ENCODE results near the gene CNDP2.
"Not testable (repeated sequence)": the region's sequence is repeated elsewhere in the genome, so short reads cannot be mapped to it uniquely, and the experiment has no call there.

Gene CNDP2

DNA sequence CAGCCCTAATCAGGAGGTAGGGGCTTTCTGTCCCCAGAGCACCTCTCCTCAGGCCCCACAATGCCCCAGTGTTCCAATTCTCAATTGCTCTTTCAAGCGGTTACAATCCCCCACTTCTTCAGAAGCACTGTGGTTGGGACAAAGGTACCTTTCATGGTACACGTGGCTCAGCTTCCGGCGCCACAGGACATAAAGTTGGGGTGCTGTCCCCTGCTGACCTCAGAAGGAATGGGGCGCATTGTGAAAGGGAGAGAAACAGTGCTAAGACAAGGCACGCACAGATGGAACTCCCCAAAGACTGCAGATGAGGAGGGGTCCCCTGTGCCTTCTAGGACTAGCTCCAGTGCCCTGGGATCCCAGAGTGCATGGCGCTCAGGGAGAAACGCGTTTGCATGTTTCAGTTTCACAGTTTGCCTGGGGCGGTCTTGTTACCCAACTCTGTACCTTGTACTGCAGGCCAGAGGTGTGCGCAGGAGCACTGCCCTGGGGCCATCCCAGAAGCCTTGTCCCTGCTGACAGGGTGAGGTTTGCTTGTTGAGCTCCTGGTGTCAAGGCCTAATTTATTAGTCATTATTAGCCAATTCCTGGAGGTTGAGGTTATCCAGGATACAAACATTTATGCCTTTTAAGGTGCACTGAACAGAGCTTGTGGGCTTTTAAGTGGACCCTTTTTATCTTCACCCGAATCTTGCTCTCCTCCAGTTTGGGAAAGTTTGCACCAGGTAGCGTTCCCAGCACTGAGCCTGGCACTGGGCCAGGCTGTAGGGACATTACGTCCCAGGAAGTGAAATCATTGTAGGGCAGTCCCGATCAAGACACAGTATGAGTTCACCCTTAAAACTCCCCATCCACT is 45.8 kb downstream of the CNDP2 start:
- DNase-seq: no peak

DNA sequence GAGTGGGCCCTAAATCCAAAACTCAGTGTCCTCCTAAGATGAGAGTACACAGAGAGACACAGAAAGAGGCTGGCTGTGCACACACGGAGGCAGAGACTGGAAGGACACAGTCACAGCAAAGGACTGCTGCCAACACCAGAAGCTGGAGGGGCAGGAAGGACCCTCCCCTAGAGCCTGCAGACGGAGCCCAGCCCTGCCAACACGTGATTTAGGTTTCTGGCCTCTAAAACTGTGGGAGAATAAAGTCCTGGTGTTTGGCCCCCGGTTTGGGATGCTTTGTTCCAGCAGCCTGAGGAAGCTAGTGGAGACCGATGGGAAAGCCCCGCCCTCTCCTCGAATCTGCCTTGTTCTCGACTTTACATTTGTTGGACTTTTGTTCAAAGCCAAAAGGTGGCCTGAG is 48.7 kb downstream of the CNDP2 start:
- DNase-seq: no peak

DNA sequence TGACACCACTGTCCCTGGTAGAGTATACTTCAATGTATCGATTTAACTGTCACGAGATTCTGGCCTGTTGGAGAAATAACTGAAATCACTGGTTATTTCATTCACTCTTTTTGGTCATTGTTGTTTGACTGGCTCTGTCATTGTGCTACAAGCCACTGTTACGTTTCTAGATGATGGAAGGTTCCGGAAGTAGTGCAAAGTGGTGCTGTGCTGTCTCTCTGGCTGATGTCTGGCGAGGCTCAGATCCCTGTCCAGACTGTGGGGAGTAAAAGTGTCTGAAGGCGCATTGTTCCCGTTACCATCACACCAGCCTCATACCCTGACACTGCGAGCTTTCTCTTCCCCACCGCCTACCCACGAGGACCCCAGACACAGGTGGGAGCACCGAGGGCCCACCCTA is 49.8 kb downstream of the CNDP2 start:
- DNase-seq: no peak

DNA sequence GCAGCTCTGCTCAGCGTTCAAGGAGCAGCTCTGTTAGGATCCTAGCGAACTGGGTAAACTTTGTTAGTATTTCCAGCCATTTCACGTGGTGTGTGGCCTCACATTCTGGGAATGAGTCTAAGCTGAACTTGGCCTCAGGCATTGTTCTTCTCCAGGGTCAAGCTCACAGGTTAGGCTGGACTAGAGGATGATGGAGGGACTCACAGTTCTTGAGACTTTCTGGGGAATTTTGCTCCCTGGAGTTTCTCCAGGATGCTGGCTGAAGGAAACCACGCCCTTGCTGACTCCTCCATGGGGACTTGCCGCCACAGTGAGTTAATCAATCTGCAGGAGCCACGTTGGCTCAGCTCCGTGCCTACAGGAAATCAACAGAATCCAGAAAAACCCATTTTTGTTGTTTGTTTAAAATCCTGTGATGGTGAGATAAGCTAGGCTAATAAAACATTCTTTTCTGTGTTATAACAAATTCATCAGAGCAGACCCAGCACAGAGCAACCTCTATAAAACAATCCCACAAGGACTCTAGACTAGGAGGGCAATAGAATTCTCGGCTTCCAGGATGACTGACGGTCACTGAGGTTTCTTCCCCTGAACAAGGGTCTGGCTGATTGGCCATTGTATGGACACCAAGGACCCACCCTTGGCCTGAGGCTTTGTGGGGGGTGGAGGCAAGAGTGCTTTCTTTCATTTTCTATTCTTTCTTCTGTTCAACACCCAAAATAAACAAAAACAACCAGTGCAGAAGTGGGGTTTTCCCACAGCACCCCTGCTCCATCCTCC is 50.8 kb downstream of the CNDP2 start:
- DNase-seq: no peak

DNA sequence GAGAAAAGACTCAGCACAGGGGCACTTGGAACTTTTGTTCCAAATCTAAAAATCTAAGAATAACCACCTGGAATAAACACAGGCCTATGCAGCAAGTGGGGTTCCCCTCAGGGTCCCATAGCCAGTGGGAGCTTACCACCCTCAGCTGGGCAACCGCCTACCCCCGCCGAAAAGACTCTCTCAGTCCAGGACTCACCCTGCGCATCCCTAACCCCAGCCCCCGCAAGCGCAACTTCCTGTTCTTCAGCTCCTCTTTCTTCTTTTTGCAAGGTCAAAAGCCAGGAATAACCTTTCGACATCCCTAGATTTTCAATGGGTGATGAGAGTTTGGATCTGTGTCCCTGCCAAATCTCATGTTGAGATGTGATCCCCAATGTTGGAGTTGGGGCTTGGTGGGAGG is 51.7 kb downstream of the CNDP2 start:
- DNase-seq: no peak

DNA sequence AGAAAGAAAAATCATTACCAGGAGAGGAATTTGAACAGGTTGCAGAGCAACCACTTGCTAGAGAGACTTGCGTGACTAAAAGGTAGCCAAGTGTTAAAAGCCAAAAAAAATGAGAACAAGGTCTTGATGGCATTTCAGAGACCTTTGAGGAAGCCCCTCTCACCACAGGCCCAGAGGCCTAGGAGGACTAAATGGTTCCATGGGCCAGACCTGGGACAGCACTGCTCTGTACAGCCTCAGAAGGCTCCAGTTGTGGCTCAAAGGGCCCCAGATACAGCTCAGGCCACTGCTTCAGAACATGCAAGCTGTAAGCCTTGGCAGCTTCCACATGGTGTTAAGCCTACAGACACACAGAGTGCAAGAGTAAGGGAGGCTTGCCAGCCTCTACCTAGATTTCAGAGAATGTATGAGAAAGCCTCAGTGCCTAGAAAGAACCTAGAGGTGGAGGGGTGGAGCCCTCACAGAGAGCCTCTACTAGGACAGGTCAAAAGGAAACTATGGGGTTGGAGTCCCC is 53.5 kb downstream of the CNDP2 start:
- DNase-seq: no peak

DNA sequence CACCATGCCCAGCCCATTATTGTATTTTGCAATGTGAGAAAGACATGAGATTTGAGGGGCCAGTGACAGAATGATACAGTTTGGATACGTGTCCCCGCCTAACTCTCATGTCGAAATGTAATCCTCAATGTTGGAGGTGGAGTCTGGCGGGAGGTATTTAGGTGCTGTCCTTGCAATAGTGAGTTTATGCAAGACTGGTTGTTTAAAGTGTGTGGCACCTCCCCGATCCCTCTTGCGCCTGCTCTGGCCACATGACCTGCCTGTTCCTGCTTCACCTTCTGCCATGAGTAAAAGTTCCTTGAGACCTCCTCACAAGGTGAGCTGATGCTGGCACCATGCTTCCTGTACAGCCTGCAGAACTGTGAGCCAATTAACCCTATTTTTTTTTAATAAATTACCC is 54.7 kb downstream of the CNDP2 start:
- no peak for DNase-seq

DNA sequence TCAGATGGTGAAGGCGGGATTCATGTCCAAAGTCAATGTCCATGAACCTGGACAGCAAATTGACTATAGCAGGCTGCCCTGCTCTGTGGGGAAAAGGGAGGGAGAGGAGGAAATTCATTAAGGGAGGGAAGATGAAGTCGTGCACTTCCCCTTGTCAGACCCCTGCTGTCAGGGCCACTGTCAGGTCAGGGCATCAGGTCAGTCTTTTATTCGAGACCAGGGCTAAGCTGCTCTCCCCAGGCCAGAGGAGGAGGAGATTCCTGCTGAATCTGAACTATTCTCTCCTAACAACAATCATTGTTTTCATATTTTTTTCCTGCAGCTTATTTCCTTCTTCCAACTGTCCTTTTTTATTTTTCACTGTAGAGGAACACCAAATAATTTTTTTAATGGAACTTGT is 55.3 kb downstream of the CNDP2 start:
- DNase-seq: no peak

DNA sequence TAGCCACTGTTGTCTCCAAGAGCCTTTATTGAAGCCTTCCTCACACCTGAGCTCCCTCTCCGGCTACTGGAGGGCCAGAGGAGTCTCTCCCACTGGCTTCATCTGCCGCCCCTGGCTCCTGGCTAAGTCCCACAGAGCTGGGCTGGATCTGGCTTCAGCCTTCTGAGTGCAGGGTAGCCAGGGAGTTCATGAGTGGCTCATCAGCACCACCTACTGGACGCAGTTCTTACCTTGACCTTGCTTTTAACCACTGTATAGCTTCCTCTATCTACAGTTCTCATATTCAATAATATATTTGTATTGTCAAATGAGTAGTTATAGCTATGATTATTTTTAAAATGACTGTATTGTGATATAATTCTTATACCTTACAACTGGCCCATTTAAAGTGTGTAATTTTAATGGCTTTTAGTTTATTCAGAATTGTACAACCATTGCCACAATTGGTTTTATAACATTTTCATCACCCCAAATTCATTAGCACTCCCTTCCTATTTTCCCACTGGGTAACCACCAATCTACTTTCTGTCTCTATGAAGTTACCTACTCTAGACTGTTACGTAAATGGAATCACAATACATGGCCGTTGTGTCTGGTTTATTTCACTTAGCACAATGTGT is 55.9 kb downstream of the CNDP2 start:
- peak; percentile 86 for DNase-seq

DNA sequence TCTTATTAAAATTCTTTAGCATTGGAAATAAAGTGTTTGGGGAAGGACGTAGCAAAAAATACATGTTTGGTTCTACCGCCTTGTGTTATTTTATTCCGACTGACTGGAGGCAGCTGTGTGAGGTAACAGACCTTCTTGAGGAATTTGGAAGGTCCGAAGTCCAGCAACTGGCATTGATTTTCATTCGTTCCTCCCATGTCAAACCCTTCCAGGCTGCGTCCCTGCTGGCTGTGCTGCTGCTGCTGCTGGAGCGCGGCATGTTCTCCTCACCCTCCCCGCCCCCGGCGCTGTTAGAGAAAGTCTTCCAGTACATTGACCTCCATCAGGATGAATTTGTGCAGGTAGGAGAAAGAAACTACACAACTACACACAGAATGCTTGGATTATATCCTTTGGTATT is 60.0 kb downstream of the CNDP2 start:
- DNase-seq: no peak

DNA sequence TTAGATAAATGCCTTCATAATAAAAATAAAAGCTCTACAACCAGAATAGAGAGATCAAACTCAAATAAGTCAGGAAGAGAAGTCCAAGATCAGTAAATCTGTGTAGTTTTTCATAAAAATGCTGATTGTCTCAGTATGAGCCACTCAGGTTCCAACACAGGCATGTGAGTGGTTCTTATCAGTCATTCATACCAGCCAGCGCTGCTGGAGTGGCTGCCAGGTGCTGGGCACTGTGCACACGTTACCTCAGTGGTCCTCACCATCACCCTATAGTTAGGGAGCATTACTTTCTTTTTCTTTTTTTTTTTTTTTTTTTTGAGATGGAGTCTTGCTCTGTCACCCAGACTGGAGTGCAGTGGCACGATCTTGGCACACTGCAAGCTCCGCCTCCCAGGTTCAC is 61.9 kb downstream of the CNDP2 start:
- no peak for DNase-seq

DNA sequence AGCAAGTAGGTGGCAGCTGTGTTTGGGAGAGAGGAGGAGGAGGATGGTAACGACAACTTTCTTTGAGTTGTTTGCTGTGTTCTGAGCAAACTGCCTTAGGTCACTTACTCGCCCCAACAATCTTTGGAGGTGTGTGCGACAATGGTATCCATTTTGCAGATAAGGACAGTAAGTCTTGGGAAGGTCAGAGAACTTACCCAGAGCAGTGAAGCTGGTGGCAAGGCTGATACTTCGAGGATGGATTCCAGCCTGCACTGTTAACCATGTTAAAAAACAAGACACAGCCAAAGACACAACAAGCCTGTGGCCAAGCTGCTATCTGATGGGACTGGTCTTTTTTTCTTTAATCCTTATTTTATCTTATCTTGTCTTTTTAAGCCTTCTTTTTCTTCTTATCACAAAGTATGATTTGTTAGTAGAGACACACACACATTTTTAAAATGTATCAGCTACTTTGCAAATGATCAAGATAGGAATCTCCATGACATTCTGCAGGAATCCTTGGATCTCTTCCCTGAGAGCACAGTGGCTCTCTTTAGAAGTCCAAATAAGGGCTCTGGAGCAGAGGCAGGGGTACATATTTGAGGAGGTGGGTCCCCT is 66.1 kb downstream of the CNDP2 start:
- DNase-seq: no peak

DNA sequence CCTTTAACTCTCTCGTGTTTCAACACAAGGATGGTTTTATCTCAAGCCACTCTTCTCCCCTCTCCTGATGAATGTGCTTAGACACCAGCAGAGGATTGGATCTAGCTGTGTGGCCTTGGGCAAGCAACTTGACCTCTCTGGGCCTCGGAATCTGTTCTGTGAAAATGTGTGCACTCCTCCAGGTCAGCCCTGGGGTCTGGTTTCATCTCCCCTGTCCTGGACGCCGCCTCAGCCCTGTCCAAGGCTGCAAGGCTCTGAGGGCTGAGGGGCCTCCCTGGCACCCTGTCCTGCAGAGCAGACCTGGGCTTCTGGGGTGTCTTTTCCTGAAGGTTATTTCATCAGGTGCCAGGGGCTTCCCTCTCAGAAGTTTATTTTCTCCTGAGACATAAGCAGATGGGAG is 66.6 kb downstream of the CNDP2 start:
- DNase-seq: no peak

DNA sequence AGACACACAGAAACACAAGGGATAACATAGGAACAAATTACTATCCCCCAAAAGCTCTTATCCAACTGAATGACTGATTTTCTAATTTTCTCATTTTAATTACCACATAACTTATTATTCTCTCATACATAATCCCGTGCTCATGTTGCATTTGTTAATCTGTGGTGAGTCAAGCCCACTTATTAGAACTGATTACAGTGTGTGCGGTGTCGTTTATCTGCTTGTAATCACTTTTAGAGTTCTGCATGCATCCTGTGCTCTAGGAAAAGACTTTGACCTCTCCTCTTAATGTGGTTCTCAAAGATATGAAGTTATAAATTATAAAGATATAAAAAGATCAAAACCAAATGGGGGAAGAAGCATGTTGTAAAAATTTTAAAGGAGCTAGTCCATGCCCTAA is 67.8 kb downstream of the CNDP2 start:
- DNase-seq: no peak

DNA sequence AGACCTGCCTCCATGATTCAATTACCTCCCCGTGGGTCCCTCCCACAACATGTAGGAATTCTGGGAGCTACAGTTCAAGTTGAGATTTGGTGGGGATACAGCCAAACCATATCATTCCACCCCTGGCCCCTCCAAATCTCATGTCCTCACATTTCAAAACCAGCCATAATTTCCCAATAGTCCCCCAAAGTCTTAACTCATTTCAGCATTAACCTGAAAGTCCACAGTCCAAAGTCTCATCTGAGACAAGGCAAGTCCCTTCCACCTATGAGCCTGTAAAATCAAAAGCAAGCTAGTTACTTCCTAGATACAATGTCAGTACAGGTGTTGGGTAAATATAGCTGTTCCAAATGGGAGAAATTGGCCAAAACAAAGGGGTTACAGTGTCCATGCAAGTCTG is 69.0 kb downstream of the CNDP2 start:
- not testable (repeated sequence) for DNase-seq

DNA sequence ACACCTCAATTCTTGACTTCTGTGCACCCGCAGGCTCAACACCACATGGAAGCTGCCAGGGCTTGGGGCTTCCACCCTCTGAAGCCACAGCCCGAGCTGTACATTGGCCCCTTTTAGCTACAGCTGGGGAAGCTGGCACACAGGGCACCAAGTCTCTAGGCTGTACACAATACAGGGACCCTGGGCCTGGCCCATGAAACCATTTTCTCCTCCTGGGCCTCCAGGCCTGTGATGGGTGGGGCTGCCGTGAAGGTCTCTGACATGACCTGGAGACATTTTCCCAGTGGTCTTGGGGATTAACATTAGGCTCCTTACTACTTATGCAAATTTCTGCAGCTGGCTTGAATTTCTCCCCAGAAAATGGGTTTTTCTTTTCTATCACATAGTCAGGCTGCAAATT is 69.8 kb downstream of the CNDP2 start:
- DNase-seq: not testable (repeated sequence)

DNA sequence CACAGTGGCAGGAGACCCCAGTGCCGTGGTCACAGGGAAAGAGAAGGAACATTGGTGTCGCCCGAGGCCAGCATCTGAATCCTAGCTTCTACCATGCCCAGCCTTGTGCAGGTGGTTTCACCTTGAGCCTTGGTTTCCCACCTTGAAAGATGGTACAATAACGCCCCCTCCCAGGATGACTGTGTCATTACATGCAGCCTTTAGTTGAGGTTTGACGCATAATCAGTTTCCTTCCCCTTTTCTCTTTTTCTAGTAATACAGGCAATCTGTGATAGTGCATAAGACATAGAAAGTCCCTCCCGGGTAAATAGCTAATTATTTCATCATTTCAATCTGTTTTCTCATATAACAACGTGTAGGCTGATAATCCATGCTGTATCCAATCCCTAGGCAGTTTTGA is 71.7 kb downstream of the CNDP2 start:
- no peak for DNase-seq

DNA sequence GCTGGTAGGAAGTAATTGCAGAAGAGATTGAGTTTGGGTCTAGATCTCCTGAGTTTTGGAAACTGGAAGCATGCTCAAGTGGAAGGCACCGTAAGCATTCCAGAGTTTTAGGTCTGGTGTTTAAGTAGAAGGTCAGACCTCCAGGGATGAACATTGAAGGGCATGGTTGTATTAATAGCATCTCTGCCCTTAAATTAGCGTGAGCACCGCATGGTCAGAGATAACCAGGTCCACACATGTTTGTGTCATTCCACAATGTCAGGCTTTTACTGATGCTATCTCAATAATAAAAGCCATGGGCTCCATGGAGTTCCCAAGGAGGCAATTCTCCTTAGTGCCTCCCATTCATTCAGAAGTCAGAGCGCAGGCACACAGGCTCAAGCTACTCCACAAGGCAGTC is 73.2 kb downstream of the CNDP2 start:
- no peak for DNase-seq

DNA sequence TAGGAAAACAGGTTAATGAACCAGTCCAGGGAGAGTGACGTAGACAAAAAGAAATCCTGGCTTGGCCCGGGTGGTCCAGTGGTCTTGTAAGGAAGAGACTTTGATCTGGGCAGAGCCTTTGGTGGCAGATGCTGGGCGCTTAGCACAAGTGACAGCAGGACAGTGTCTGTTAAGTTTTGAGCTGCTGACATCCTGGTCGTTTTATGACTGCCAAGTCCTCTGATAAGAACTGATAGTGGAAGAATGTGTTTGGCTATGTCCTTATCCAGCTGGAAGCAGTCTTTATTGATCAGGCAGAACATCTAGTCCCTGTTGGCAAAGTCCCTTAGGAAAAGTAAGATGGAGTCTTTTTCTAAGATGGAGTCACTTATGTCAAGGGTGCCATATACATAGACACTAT is 74.1 kb downstream of the CNDP2 start:
- DNase-seq: no peak

DNA sequence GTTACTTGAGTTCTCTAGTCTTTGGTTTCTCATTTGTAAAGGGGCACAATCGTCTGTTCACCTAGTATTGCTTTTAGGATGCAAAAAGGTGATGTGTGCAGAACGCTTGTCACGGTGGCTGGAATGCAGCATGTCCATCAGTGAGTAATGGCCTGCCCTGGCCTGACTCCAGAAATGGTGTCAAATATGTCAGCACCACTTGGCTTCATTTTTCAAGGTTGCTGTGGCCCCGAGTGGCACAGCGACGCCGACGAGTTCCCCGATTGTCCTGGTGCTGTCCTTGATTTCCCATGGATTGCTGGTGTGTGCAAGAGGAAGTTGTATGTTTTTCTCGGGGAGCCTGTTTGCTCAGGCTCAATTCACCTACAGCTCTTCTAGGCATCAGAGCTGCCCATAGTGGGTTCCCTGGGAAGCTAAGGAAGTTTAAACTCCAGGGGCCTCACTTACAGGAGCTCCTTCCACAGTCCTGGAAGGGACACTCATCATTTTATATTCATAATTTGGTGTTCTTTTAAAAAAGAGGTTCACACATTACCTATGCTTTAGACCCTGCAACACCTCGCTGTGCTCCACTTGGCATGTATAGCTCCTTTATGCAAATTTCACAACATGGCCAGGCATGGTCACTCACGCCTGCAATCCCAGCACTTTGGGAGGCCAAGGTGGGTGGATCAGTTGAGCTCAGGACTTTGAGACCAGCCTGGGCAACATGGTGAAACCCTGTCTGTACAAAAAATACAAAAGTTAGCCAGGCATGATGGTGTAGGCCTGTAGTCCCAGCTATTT is 75.9 kb downstream of the CNDP2 start:
- no peak for DNase-seq

DNA sequence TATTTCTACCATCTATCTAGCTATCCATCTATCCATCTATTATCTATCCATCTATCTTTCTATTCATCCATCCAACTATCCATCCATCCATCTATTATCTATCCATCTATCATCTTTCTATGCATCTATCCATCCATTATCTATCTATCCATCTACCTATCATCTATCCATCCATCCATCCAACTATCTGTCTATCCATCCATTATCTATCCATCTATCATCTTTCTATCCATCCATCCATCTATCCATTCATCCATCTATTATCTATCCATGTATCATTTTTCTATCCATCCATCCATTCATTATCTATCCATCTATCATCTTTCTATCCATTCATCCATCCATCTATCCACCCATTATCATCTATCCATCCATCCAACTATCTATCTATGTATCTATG is 76.9 kb downstream of the CNDP2 start:
- no peak for DNase-seq
